ENCODE results near the gene RELL1. TPM values are rescaled to one million over a fixed set of nuclear protein-coding genes. Genes with fewer than 3 reads are reported as not detected.

RELL1 gene
- total RNA-seq, 2 donors from 2014 or later, result 24.4 to 48.2 TPM

DNA sequence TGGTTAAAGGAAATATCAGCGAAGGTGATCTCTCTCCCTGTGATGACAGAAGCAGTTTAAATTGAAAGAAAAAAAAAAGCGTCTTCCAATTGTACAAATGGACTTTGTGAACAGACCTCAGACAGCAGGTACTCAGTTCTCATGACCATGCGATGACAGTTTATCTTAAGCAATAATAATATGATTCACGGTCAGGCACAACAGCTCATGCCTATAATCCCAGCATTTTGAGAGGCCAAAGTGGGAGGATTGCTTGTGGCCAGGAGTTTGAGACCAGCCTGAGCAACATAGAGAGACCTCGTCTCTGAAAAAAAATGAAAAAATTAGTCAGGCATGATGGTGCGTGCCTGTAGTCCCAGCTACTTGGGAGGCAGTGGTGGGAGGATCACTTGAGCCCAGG is 51.0 kb downstream of the RELL1 start:
- no peak overlapping the region for H3K27ac ChIP-seq
- no peak for DNase-seq
- H3K4me1 ChIP-seq, result no peaks in the 10 kb centered on the region
- no peak overlapping the region for H3K4me3 ChIP-seq
- H3K27me3 ChIP-seq, result no peaks in the 10 kb centered on the region
- H3K9ac ChIP-seq (ENCODE audit: low read depth in 2 of 2, low read length in 2 of 2), result no peak overlapping the region
- TF ChIP-seq, protein P1, sequence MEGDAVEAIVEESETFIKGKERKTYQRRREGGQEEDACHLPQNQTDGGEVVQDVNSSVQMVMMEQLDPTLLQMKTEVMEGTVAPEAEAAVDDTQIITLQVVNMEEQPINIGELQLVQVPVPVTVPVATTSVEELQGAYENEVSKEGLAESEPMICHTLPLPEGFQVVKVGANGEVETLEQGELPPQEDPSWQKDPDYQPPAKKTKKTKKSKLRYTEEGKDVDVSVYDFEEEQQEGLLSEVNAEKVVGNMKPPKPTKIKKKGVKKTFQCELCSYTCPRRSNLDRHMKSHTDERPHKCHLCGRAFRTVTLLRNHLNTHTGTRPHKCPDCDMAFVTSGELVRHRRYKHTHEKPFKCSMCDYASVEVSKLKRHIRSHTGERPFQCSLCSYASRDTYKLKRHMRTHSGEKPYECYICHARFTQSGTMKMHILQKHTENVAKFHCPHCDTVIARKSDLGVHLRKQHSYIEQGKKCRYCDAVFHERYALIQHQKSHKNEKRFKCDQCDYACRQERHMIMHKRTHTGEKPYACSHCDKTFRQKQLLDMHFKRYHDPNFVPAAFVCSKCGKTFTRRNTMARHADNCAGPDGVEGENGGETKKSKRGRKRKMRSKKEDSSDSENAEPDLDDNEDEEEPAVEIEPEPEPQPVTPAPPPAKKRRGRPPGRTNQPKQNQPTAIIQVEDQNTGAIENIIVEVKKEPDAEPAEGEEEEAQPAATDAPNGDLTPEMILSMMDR (IDR thresholded peaks at IDR 0.05), result no peak
- peaks cover 9% of the 10 kb centered on the region for H3K36me3 ChIP-seq
- H3K9me3 ChIP-seq, result no peaks in the 10 kb centered on the region
- intact Hi-C loops (cut with DNase I), result no loop called here

DNA sequence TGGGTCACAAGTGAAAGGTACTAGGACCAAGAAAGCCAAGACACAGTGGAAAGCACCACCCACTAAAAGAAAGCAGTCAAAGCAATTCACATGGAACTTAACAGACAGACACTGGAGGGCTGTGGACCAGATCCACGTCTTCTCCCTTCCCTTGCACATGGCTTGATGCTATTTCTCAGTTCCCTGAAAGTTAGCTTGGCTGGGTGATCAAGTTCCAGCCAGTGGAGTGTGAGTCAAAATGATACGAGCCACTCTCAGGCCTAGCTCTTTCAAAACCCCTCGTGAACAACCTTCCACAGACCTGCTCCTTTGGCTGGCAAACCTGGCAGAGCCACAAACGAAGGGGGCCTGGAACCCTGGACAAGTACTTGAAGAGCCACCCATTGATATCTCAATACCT is 52.0 kb downstream of the RELL1 start:
- intact Hi-C loops (cut with DNase I), result no loop called here
- Histone ChIP-seq H3K36me3 (peaks cover 9% of the 10 kb centered on the region), H3K27me3 (no peaks in the 10 kb centered on the region), H3K4me3 (no peak overlapping the region), H3K9me3 (no peaks in the 10 kb centered on the region), H3K9ac (ENCODE audit: low read depth in 2 of 2, low read length in 2 of 2) (no peak overlapping the region), H3K27ac (no peak overlapping the region), H3K4me1 (no peaks in the 10 kb centered on the region)
- DNase-seq, result no peak
- TF ChIP-seq, protein P1 (IDR thresholded peaks at IDR 0.05), result no peak

DNA sequence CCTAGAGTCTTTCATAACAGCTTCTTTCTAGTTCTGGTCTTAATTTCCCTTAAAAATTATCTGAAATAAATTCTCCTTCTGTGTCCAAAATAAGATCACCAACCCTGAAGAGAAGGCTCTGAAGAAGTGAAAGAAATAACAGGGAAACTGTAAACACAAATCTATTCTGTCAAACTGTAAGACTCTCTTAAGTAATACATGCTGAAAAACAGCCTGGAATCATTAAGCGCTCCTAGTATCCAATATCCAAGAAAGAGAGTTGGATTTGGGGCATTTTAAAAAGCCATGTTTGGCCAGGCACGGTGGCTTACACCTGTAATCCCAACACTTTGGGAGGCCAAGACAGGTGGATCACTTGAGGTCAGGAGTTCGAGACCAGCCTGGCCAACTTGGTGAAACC is 53.3 kb downstream of the RELL1 start:
- TF ChIP-seq, protein P1 (IDR thresholded peaks at IDR 0.05), result no peak
- Histone ChIP-seq H3K4me3 (no peak overlapping the region), H3K9ac (ENCODE audit: low read depth in 2 of 2, low read length in 2 of 2) (no peak overlapping the region), H3K4me1 (no peaks in the 10 kb centered on the region), H3K27ac (no peak overlapping the region), H3K9me3 (no peaks in the 10 kb centered on the region), H3K27me3 (no peaks in the 10 kb centered on the region), H3K36me3 (peaks cover 9% of the 10 kb centered on the region)
- no peak for DNase-seq
- intact Hi-C loops (cut with DNase I), result no loop called here

DNA sequence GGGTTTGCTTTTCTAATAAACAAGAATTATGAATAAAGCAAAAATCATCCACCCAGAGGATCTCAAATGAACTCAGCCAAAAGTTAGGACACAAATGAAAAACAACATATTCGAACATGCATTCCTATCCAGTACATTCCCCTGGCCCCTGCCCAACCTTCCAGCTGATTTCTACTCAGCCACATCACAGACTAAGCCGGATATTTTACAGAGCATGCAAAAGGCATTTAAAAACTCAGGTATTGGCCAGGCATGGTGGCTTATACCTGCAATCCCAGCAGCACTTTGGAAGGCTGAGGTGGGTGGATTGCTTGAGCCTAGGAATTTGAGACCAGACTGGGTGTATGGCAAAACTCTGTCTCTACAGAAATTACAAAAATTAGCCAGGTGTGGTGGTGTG is 54.6 kb downstream of the RELL1 start:
- H3K36me3 ChIP-seq, result peaks cover 5% of the 10 kb centered on the region
- DNase-seq, result no peak
- TF ChIP-seq, protein P1 (IDR thresholded peaks at IDR 0.05), result no peak
- no peak overlapping the region for H3K4me3 ChIP-seq
- H3K4me1 ChIP-seq, result no peaks in the 10 kb centered on the region
- intact Hi-C loops (cut with DNase I), result no loop called here
- no peak overlapping the region for H3K9ac ChIP-seq (ENCODE audit: low read depth in 2 of 2, low read length in 2 of 2)
- H3K27me3 ChIP-seq, result no peaks in the 10 kb centered on the region
- H3K27ac ChIP-seq, result no peak overlapping the region
- H3K9me3 ChIP-seq, result no peaks in the 10 kb centered on the region

DNA sequence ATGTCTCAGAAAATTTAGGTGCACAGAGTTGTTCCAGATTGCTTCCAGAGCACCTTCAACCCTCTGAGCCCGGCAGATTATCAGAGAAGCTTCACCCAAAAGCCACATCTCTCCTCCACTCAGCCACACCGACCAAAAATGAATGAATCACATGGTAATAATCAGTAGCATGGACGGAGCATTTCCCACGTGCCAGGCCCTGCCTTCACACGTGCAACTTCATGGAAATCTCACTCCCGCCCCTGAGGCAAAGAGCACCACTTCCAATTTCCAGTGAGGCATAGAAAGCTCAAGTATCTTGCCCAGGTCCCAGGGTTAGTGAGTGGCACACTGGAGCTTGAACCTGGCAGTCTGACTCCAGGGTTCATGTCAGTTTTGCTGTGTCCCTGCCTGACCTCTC is 56.5 kb downstream of the RELL1 start:
- H3K27ac ChIP-seq, result no peak overlapping the region
- no peaks in the 10 kb centered on the region for H3K4me1 ChIP-seq
- no peak overlapping the region for H3K4me3 ChIP-seq
- intact Hi-C loops (cut with DNase I), result no loop called here
- no peaks in the 10 kb centered on the region for H3K27me3 ChIP-seq
- H3K36me3 ChIP-seq, result peaks cover 5% of the 10 kb centered on the region
- TF ChIP-seq, protein P1 (IDR thresholded peaks at IDR 0.05), result no peak
- no peaks in the 10 kb centered on the region for H3K9me3 ChIP-seq
- no peak overlapping the region for H3K9ac ChIP-seq (ENCODE audit: low read depth in 2 of 2, low read length in 2 of 2)
- no peak for DNase-seq
